T-helper 2 cell treated with Interferon-gamma antibody and Interleukin-4, amounts not matched to agents 100 ng/mL and 5 ng/mL, for 36 hours (primary cell): Measurements from ENCODE around the gene CHSY1. TPM values are rescaled to one million over a fixed set of nuclear protein-coding genes. Genes with fewer than 3 reads are reported as not detected.

Source experiments
- intact Hi-C: fragments of 100-400 bp; cut with micrococcal nuclease; formaldehyde crosslinking; loops from one replicate; pipeline ENCODE4 v1.15.1; 2023
- total RNA-seq: library from RNA; stranded (reverse); gene quantifications from 2 replicates; pipeline ENCODE4 v1.2.3, GENCODE V29; 2022

Gene CHSY1
- total RNA-seq, 1 donor from 2014 or later: 37.5 TPM

- intact Hi-C loops: loop anchor here (2.0 to 5.0 kb wide), 3 partner anchors 43 to 529 kb away; no protein-coding TSS in a partner anchor
These were observed 125.9 kb downstream of the CHSY1 start for GRCh38 chr15:101125881-101126428.

Other genes starting within 250 kb of the CHSY1 start
- gene SELENOS, start 25.4 kb upstream of the CHSY1 start, total RNA-seq: 40.0 and 42.5 TPM in 2 replicates
- 135 and 147 TPM in 2 replicates for gene SNRPA1, start 43.2 kb upstream of the CHSY1 start, total RNA-seq
- 2.6 and 3.3 TPM in 2 replicates for gene PCSK6, start 237.7 kb upstream of the CHSY1 start, total RNA-seq